HL-60 (cell line): ENCODE data around the gene SP2.

ENCODE experiments used
- CTCF ChIP-seq: IDR thresholded peaks from one replicate; pipeline ENCODE4 v1.5.1; 2011; ENCODE audit warnings: low read length, control low read depth, inconsistent platforms; ENCODE audit not compliant: insufficient read depth
- TF ChIP-seq, protein P1 (sequence below): IDR thresholded peaks from 2 replicates; pipeline ENCODE4 v1.6.1; 2012; ENCODE audit warnings: low read depth; ENCODE audit not compliant: insufficient replicate concordance

DNA sequence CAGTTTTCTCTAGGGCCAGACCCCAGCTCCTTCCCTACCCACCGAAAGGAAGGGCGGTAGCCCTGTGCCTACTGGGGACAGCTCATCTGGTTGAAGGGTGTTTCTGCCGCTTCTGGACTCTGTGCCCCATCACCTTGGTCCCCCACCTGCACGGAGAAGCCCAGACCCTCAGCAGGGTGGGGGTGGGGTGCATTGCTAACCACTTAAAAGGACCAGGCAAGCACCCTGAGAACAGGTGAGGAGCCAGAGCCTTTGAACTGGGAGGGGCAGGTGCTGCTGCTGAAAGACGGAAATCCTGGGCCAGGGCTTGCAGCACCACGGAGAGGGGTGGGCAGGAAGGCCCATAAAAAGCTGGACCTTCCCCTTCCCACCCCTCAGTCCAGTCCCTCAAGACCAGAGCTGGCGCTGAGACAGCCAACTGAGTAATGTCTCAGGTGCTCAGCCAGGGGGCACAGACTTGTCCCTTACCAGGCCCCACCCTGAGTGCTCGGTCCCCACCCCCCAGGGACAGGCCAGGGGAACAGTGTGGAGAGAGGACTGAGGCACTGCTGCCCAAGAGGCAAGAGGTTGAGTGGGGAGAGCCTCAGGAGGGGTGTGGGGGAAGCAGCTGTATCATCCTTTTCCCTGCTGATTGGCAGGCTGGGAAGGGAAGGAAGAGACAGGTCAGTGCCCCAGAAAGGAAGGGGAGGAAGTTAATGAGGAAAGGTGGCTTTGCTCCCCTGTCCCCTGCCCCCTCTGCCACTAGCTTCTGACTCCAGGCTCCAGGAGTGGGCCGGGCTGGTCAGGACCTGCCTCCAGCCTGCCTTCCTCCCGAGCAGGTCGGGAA lies 10.9 kb upstream of the SP2 start:
- no peak for TF ChIP-seq CTCF
- TF ChIP-seq, protein P1, sequence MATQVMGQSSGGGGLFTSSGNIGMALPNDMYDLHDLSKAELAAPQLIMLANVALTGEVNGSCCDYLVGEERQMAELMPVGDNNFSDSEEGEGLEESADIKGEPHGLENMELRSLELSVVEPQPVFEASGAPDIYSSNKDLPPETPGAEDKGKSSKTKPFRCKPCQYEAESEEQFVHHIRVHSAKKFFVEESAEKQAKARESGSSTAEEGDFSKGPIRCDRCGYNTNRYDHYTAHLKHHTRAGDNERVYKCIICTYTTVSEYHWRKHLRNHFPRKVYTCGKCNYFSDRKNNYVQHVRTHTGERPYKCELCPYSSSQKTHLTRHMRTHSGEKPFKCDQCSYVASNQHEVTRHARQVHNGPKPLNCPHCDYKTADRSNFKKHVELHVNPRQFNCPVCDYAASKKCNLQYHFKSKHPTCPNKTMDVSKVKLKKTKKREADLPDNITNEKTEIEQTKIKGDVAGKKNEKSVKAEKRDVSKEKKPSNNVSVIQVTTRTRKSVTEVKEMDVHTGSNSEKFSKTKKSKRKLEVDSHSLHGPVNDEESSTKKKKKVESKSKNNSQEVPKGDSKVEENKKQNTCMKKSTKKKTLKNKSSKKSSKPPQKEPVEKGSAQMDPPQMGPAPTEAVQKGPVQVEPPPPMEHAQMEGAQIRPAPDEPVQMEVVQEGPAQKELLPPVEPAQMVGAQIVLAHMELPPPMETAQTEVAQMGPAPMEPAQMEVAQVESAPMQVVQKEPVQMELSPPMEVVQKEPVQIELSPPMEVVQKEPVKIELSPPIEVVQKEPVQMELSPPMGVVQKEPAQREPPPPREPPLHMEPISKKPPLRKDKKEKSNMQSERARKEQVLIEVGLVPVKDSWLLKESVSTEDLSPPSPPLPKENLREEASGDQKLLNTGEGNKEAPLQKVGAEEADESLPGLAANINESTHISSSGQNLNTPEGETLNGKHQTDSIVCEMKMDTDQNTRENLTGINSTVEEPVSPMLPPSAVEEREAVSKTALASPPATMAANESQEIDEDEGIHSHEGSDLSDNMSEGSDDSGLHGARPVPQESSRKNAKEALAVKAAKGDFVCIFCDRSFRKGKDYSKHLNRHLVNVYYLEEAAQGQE, result no peak
